Nephron (organoid): ENCODE measurements around the gene OSBPL1A.

ENCODE experiments used
- H3K27ac Mint-ChIP-seq, 3 experiments: 2 replicates each; pipeline ENCODE4 v1.8.0; 2020; ENCODE audit warnings: mixed read lengths in 3 of 3, mild to moderate bottlenecking in 2 of 3, moderate library complexity in 1 of 3
- H3K27me3 Mint-ChIP-seq: 2 replicates; pipeline ENCODE4 v1.8.0; 2021; ENCODE audit warnings: low read depth, mild to moderate bottlenecking, moderate library complexity, mixed read lengths
- H3K36me3 Mint-ChIP-seq: 2 replicates; pipeline ENCODE4 v1.8.0; 2020; ENCODE audit warnings: low read depth, mixed read lengths
- H3K4me1 Mint-ChIP-seq: 2 replicates; pipeline ENCODE4 v1.8.0; 2020; ENCODE audit warnings: mixed read lengths
- H3K4me3 Mint-ChIP-seq, 3 experiments: 2 replicates each; pipeline ENCODE4 v1.8.0; 2020; ENCODE audit warnings: mild to moderate bottlenecking in 3 of 3, mixed read lengths in 3 of 3, moderate library complexity in 2 of 3
- H3K9me3 Mint-ChIP-seq: 2 replicates; pipeline ENCODE4 v1.8.0; 2020; ENCODE audit warnings: mixed read lengths
- CTCF ChIP-seq, 3 experiments: fragments of 200-600 bp; sonication (generic); IDR thresholded peaks; one replicate each; pipeline ENCODE4 v1.5.0; 2021; ENCODE audit warnings: antibody characterized with exemption in 3 of 3; ENCODE audit not compliant: unreplicated experiment in 3 of 3

The OSBPL1A gene

GRCh38 chr18:24196764-24197163, 200.9 kb downstream of the OSBPL1A start:
- TF ChIP-seq CTCF (IDR thresholded peaks at IDR 0.05; ENCODE audit: unreplicated experiment in 3 of 3): no peak
- Mint-ChIP-seq H3K4me3 (no peak overlapping the region), H3K36me3 (peaks cover 6% of the 10 kb centered on the region), H3K9me3 (no peaks in the 10 kb centered on the region), H3K27me3 (no peaks in the 10 kb centered on the region), H3K27ac (no peak overlapping the region), H3K4me1 (peaks cover 24% of the 10 kb centered on the region)

- Mint-ChIP-seq H3K36me3 (peaks cover 6% of the 10 kb centered on the region), H3K4me1 (peaks cover 28% of the 10 kb centered on the region), H3K27me3 (no peaks in the 10 kb centered on the region), H3K27ac (no peak overlapping the region), H3K9me3 (no peaks in the 10 kb centered on the region), H3K4me3 (no peak overlapping the region)
- TF ChIP-seq CTCF (IDR thresholded peaks at IDR 0.05; ENCODE audit: unreplicated experiment in 3 of 3): no peak
These were observed 202.1 kb downstream of the OSBPL1A start for GRCh38 chr18:24195296-24196053.

- Mint-ChIP-seq H3K36me3 (peaks cover 6% of the 10 kb centered on the region), H3K4me3 (peak overlapping the region in 1 of 3 experiments; percentile 10), H3K27me3 (no peaks in the 10 kb centered on the region), H3K4me1 (peaks cover 37% of the 10 kb centered on the region), H3K9me3 (no peaks in the 10 kb centered on the region), H3K27ac (peak overlapping the region in 1 of 3 experiments; percentile 57)
- TF ChIP-seq CTCF (IDR thresholded peaks at IDR 0.05; ENCODE audit: unreplicated experiment in 3 of 3): no peak
These were observed 207.0 kb downstream of the OSBPL1A start for GRCh38 chr18:24190590-24190989.

- no peaks in the 10 kb centered on the region for H3K27me3 Mint-ChIP-seq
- peaks cover 37% of the 10 kb centered on the region for H3K4me1 Mint-ChIP-seq
- H3K27ac Mint-ChIP-seq: no peak overlapping the region
- no peak for TF ChIP-seq CTCF (IDR thresholded peaks at IDR 0.05; ENCODE audit: unreplicated experiment in 3 of 3)
- H3K9me3 Mint-ChIP-seq: no peaks in the 10 kb centered on the region
- H3K36me3 Mint-ChIP-seq: peaks cover 9% of the 10 kb centered on the region
- no peak overlapping the region for H3K4me3 Mint-ChIP-seq
These were observed 207.8 kb downstream of the OSBPL1A start for GRCh38 chr18:24189664-24190346.

GRCh38 chr18:24189007-24189528, 208.6 kb downstream of the OSBPL1A start:
- Mint-ChIP-seq H3K36me3 (peaks cover 14% of the 10 kb centered on the region), H3K27me3 (no peaks in the 10 kb centered on the region), H3K9me3 (no peaks in the 10 kb centered on the region), H3K4me1 (peaks cover 37% of the 10 kb centered on the region), H3K27ac (peak overlapping the region in 2 of 3 experiments; percentile 9 to 13), H3K4me3 (no peak overlapping the region)
- no peak for TF ChIP-seq CTCF (IDR thresholded peaks at IDR 0.05; ENCODE audit: unreplicated experiment in 3 of 3)
